HG03520 (cell line): ENCODE measurements around the gene MAGI3.
"Not testable (repeated sequence)": the region's sequence is repeated elsewhere in the genome, so short reads cannot be mapped to it uniquely, and the experiment has no call there.

ENCODE experiments used
- ATAC-seq: cut with Tn5 transposase; IDR thresholded peaks from one replicate; pipeline ENCODE4 v1.9.1; 2021; ENCODE audit warnings: mild to moderate bottlenecking, moderate library complexity; ENCODE audit not compliant: unreplicated experiment

MAGI3 gene

DNA sequence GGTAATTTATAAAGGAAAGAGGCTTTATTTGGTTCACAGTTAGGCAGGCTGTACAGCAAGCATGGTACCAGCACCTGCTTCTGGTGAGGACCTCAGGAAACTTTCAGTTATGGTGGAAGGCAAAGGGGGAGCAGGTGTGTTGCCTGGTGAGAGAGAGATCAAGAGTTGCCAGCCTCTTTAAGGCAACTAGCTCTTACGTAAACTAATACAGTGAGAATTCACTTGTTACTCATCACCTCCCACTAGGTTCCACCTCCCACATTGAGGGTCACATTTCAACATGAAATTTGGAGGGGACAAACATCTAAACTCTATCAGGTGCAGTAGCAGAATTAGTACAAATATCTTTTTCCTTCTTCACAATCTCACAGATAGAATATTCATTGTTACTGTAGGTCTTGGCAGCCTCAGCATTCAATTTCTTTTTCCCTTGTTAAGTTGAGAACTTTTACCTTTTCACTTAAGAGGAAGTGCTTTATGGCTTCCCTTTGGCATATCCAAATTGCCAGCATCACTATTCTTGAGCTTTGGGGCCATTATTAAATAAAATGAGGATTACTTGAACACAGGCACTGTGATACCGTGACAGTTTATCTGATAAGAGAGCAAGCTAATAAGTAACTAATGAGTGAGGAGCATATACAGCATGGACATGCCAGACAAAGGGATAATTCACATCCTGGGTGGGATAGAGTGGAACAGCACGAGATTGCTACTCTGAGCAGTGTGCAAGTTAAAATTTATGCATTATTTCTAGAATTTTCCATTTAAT, 48.4 kb downstream of the MAGI3 start:
- no peak for ATAC-seq

DNA sequence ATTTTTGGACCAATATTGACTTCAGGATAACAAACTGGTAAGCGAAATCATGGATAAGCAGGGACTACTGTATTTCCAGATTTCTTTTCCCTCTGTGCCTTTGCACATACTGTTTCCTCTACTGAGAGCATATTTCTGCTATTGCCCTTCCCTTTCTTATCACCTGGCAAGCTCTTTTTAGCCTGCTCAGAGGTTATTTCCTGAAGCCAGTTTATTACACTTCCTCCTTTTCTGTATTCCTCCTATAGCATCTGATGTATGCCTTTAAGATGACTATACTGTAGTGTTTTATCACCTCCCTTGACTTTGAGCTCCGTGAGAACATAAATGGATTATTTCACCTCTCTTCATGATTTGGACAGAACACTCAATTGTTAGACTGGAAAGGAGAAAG, 49.0 kb downstream of the MAGI3 start:
- ATAC-seq = no peak

DNA sequence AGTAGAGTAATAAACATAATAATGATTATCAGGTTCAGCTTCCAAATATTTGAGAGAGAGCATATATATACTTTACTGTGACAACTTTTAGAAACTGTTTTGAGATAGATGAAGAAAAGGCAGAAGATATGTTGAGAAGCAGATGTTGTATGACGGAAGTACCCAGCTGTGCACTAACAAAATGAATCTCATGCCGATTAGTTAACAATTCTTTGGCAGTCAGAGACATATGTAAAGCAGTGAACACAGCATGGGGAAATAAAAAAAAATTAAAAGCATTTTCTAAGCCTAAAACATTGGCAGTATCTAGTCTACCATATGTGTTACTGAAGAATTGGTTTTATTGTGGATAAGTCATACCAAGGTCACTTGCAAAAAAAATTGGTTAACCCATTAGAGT, 51.8 kb downstream of the MAGI3 start:
- ATAC-seq = no peak

DNA sequence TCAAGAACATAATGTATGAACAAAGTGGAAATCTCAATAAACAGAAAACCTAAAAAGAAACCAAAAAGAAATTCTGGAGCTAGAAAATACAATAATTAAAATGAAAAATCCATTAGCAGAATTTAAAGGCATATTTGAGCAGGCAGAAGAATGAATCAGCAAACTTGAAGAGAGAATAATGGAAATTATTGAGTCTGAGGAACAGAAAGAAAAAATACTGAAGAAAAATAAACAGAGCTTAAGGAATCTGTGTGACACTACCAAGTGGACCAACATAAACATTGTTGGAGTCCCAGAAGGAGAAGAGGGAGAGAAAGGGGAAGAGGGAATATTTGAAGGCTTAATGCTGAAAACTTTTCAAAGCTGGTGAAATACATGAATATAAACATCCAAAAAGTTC, 54.5 kb downstream of the MAGI3 start:
- no peak for ATAC-seq

DNA sequence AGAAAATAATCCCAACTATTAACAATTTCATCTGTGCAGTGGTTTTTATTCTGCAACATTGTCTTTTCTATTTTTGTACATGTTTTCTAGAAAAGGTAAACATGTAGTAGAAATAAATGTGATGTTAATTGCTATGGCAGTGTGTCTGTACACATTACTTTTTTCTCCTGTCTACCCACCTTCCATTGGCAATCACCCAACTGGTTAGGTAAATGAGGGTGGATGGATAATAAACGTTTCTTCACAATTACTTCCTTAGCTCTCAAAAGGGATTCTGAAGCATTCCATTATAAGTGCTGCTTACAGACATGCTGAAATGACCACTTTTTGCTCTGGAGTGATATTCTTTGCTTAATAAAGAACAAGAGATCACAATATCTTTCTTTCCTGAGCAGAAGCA, 61.4 kb downstream of the MAGI3 start:
- no peak for ATAC-seq

DNA sequence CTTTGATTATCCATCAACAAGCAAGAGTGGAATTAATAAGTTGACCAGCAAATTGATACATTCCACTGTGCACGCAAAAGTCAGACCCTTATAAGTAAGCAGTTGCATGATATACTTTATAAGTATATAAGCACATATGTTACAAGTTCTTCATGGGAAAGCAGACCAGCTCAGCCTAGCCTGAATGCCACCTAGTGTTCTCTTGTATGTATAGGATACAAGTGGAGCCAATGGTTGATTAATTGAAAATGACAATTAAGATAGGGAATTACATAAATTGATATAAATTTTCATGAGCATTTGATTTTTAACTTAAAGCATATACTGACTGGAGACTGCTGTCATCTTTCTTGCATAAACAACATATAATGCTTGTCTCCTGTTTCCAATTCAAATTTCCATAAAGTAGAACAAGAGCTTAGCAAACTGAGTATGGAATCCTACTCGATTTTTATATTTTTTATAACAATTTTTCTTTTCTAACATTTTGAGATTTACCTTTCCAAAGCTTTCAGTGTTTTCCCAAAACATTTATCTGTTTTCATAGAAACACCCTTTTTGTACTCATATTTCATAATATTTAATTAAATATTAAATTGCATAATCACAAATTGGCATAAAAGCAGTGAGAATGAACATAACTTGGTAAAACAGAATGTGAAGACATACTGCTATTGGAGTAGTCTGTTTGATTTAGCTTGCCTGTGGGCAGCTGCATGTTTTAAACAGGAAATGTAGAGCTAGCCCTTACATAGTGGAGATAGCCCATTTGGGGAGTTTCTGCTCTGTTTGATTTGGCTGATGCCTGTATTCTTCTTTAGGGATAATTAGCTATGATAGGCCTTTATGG, 62.8 kb downstream of the MAGI3 start:
- ATAC-seq = no peak

DNA sequence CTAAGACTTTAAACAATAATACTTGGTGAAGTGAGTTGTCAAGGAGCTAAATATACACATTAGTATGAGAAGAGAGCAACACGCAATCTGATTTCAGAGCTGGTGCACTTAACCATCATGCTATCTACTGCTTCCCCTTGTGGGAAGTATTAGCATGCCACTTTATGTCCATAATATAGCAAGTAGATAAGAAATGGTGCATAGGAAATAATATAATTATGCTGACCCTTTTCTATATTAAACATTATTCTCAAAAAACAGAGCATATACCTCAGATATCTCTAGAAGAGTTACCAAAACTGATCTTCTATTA, 63.4 kb downstream of the MAGI3 start:
- no peak for ATAC-seq

DNA sequence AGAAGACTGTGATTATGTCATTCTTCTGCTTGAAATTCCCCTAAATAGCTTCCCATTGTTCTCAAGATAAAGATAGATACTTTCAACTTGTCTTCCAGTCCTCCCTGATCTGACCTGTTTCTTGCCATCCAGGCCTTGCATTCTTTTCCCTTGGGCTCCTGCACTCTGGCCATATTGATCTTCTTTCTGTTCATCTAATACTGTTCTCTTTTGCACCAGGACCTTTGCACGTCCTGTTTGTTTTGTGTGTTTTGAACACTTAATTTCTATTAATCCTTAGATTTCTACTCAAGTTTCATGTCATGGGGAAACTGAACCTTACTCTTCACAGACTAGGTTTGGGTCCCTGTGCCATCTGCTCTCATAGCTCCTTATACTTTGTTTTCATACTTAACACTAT, 65.1 kb downstream of the MAGI3 start:
- ATAC-seq = no peak

DNA sequence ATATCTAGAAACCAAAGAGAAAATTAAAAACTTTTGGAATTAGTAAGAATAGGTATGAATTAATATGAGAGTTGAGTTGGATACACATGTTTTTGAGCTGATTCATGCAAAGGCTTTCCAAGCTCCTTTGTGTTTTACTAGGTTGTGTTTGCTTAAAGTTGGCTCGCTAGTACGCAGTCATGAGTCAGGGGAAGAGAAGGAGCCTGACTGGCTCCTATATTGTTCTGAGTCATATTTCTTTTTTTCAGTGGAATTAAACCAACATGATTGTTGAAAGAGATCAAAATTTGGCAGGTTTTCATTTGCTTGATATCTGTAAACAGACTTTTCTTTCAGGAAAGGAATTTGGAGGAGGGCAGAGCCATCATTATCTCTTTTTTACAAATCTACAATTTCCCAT, 66.7 kb downstream of the MAGI3 start:
- no peak for ATAC-seq

DNA sequence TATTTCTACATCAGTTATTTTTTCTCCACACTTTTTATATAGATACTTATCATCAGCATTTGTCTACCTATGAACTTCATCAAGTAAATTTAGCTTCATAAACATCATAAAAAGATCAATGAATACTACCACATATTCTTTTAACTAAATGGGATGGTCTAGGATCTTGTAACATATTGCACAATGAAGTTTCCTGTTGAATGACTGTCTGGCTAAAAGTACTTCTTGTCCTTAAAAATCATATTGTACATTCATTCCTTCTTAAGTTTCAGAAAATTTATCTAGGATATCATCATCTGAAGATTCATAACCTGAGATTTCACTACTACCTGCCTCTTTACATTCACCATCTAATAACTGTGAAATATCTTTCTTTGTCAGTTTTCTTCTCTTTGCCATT, 69.0 kb downstream of the MAGI3 start:
- no peak for ATAC-seq

DNA sequence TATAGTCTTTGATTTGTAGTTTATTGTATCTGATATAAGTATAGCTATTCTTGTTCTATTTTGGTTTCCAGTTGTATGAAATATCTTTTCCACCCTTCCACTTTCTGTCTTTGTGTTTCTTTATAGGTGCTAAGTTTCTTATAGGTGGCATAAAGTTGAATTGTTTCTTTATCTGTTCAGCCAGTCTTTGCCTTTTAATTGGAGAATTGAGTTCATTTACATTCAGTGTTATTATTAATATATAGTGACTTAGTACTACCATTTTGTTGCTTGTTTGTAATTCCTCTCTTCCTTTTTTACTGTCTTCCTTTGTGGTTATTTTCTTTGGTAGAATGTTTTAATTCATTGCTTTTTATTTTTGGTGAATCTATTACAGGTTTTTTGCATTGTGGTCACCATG, 77.7 kb downstream of the MAGI3 start:
- ATAC-seq = no peak

DNA sequence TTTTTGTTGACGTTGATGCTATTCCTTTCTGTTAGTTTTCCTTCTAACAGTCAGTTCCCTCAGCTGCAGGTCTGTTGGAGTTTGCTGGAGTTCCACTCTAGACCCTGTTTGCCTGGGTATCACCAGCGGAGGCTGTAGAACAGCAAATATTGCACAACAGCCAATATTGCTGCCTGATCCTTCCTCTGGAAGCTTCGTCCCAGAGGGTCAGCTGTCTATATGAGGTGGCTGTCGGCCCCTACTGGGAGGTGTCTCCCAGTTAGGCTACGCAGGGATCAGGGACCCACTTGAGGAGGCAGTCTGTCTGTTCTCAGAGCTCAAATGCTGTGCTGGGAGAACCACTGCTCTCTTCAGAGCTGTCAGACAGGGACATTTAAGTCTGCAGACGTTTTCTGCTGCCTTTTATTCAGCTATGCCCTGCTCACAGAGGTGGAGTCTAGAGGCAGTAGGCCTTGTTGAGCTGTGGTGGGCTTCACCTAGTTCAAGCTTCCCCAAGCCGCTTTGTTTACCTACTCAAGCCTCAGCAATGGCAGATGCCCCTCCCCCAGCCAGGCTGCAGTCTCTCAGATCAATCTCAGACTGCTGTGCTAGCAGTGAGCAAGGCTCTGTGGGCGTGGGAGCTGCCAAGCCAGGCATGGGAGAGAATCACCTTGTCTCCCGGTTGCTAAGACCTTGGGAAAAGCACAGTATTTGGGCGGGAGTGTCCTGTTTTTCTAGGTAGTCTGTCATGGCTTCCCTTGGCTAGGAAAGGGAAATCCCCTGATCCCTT, 88.3 kb downstream of the MAGI3 start:
- not testable (repeated sequence) for ATAC-seq

DNA sequence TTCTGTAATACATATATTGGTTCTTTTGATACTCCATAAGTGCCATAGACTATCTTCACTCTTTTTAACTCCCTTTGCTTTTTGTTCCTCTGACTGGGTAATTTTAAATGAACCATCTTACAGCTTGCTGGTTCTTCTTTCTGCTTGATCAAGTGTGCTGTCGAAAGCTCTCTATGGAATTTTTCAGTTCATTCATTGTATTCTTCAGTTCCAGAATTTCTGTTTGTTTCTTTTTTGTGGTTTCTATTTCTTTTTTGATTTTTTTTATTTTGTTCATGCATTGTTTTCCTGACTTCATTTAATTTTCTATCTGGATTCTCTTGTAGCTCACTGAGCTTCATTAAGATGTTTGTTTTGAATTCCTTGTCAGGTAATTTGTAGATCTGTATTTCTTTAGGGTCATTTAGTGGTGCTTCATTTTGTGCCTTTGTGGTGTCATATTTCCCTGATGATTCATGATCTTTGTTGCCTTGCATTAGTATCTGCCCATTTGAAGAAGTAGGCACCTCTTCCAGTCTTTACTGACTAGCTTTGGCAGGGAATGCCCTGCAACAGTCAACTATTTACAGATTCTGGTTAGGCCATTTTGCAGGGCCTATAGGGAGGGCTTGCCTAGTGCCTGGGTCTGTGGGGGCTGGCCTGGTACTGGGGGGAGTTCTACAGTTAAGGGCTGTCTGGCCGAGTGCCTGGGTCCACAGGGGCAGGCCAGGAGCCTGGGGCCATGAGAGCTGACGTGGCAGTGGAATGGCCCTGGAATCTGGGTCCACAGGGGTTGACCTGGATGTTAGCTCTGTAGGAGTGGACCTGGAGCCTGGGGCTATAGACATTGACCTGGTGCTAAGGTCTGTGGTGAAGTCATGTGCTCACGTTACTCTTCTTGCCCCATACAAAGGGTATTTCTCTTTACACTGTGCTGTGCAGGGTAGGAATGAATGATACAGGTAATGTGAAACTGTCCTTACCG, 89.7 kb downstream of the MAGI3 start:
- no peak for ATAC-seq

DNA sequence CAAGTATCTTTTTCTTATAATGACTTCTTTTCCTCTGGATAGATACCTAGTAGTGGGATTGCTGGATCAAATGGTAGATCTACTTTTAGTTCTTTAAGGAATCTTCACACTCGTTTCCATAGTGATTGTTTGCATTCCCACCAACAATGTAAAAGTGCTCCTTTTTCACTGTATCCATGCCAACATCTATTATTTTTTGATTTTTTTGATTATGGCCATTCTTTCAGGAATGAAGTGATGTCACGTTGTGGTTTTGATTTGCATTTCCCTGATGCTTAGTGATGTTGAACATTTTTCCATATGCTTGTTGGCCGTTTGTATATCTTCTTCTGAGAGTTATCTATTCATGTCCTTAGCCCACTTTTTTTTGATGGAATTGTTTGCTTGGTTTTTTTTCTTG, 94.8 kb downstream of the MAGI3 start:
- ATAC-seq = not testable (repeated sequence)

DNA sequence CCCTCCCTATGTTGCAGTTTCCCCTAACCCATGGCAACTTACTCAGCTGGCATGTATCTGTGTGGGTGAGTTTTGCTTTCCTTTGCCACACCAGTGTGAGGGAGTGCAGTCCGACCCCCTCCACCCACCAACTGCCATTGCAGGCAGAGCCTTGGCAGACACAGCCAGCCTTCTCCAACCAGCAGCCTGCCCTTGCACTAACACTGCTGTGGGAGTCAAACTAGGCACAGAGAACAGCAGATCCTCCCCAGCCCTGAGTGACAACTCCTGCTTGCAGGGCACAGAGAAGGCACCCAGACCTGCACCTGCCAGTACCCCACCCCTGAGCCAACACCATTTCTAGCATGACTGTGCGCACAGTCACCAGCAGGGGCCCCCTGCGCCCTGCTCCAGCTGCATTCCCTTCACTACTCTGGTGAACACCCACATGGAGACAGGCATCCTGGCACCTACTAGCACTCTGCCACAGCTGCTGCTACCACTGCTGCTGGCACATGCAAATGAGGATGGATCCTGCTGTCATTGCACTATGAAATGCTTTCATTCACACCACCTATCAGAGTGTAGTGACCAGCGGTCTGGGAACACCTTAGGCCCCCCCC, 98.4 kb downstream of the MAGI3 start:
- no peak for ATAC-seq

DNA sequence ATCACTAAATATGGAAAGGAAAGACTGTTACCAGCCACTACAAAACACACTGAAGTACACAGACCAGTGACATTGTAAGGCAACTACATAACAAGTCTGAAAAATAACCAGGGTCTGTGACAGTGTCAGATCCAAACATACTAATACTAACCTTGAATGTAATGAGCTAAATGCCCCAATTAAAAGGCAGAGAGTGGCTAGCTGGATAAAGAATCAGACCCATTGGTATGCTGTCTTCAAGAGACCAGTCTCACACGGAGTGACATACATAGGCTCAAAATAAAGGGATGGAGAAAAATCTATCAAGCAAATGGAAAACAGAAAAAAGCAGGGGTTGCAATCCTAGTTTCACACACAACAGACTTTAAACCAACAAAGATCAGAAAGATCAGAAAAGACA, 100.1 kb downstream of the MAGI3 start:
- ATAC-seq = no peak

DNA sequence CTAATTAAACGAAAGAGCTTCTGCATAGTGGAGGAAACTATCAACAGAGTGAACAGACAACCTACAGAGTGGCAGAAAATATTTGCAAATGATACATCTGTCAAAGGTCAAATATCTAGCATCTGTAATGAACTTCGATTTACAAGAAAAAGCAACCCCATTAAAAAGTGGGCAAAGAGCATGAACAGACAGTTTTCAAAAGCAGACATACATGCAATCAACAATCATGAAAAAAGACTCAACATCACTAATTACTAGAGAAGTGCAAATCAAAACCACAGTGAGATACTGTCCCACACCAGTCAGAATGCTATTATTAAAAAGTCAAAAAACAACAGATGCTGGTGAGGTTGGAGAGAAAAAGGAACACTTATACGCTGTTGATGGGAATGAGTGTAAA, 103.2 kb downstream of the MAGI3 start:
- ATAC-seq = no peak

DNA sequence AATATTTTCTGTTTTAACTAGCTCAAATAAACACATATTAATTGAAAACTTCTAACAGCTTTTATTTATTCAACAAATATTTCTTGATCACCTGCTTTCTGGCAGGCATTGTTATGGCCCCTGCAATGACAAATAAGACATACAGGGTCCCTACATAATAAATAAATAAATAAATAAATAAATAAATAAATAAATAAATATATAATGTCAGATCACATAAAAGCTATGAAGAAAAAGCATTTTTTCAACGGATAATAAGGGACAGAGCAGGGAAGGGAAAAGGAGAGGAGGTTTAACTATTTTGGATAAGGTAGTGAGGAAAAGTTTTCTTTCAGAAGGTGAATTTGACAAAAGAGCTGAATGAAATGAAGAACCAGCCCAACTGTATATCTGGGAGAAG, 115.0 kb downstream of the MAGI3 start:
- no peak for ATAC-seq

DNA sequence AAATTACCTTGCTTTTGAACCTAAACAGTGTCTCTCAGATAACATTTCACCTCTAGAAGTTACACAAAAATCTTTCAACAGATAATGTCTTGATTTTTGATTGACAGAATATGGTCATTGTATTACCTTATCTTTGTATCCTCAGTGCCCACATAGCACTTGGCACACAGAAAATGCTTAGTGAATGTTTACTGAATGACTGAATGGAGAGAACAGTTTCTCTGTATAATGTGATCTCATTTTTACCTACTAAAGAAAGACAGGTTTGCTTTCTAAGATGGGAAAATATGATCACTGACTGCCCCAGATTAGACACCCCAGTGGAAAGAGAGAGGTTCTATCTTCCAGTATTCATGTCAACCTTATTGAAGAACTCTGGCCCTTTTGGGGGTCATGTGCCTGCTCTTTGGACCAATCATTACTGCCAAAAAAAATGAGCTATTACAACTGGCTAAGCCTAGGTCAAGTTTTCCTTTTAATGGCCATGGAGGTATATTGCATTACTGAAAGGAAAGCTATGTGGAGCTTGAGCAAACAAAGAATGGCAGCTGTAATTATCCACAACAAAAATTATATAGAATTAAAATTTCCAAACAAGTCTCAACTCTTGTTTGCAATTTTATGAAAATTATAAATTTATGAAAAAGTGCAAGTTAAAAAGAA, 117.4 kb downstream of the MAGI3 start:
- ATAC-seq = no peak
